ENCODE measurements around the gene CEP290.

Gene CEP290

GRCh38 chr12:88167384-88167783 lies 25.5 kb upstream of the CEP290 start:
- Histone ChIP-seq H3K4me1 (ENCODE audit: control insufficient read depth, insufficient read depth, low read length) (no peaks in the 10 kb centered on the region), H3K27ac (ENCODE audit: extremely low read depth, low read depth, low read length) (no peak overlapping the region), H3K4me3 (ENCODE audit: low read depth, low read length) (no peak overlapping the region), H3K36me3 (ENCODE audit: control insufficient read depth in 2 of 2, insufficient read depth in 1 of 2, low read length in 2 of 2) (peaks cover 34 to 50% of the 10 kb centered on the region in 2 experiments), H3K9me3 (ENCODE audit: control insufficient read depth, insufficient read depth, low read depth, low read length) (no peaks in the 10 kb centered on the region)
- POLR2A ChIA-PET = no interaction called here
- TF ChIP-seq ZBTB21 (tag by site-specific recombination; IDR thresholded peaks at IDR 0.05) (no peak), PBX3 (CRISPR knock-in tag; IDR thresholded peaks at IDR 0.05) (no peak), FEZF1 (tag by site-specific recombination; IDR thresholded peaks at IDR 0.05) (no peak)
- CTCF ChIA-PET = no interaction called here

- POLR2A ChIA-PET = no interaction called here
Measured at GRCh38 chr12:88166179-88166578, 24.3 kb upstream of the CEP290 start.

DNA sequence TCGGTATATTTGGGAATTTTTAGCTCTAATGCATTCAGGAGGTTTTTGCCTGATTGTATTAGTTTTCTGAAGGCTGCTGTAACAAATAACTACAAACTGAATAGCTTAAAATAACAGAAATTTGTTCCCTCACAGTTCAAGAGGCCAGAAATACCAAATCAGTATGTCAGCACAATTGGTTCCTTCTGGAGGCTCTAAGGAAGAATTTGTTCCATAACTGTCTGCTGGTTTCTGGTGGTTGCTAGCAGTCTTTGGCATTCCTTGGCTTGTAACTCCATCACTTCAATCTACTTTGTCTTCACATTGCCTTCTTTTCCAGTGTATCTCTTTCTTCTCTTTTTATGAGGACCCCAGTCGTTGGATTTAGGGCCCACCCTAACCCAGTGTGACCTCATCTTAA lies 21.5 kb upstream of the CEP290 start:
- H3K36me3 ChIP-seq (ENCODE audit: control insufficient read depth in 2 of 2, insufficient read depth in 1 of 2, low read length in 2 of 2) = peaks cover 39% of the 10 kb centered on the region in 2 experiments
- CTCF ChIA-PET = interaction anchor here (1.1 kb wide), 1 partner anchor 415 kb away, joined by 3 read pairs; no protein-coding TSS in a partner anchor
- TF ChIP-seq GLI4 (tag by site-specific recombination; IDR thresholded peaks at IDR 0.05) = no peak
- TF ChIP-seq KLF17 (tag by site-specific recombination; IDR thresholded peaks at IDR 0.05) = no peak
- no peak for TF ChIP-seq ZNF707 (tag by site-specific recombination; IDR thresholded peaks at IDR 0.05)
- TF ChIP-seq ZNF48 (tag by site-specific recombination; IDR thresholded peaks at IDR 0.05) = no peak
- TF ChIP-seq, protein P1, sequence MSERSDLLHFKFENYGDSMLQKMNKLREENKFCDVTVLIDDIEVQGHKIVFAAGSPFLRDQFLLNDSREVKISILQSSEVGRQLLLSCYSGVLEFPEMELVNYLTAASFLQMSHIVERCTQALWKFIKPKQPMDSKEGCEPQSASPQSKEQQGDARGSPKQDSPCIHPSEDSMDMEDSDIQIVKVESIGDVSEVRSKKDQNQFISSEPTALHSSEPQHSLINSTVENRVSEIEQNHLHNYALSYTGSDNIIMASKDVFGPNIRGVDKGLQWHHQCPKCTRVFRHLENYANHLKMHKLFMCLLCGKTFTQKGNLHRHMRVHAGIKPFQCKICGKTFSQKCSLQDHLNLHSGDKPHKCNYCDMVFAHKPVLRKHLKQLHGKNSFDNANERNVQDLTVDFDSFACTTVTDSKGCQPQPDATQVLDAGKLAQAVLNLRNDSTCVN (tag by site-specific recombination; optimal IDR thresholded peaks at IDR 0.05) = no peak
- no peak for TF ChIP-seq ZNF114 (tag by site-specific recombination; IDR thresholded peaks at IDR 0.05)
- no peak for TF ChIP-seq ZBTB17 (tag by site-specific recombination; IDR thresholded peaks at IDR 0.05)
- TF ChIP-seq BCL11B (tag by site-specific recombination; IDR thresholded peaks at IDR 0.05; ENCODE audit: low read depth) = no peak
- TF ChIP-seq ZBTB48 (tag by site-specific recombination; IDR thresholded peaks at IDR 0.05) = no peak
- TF ChIP-seq, protein P2, sequence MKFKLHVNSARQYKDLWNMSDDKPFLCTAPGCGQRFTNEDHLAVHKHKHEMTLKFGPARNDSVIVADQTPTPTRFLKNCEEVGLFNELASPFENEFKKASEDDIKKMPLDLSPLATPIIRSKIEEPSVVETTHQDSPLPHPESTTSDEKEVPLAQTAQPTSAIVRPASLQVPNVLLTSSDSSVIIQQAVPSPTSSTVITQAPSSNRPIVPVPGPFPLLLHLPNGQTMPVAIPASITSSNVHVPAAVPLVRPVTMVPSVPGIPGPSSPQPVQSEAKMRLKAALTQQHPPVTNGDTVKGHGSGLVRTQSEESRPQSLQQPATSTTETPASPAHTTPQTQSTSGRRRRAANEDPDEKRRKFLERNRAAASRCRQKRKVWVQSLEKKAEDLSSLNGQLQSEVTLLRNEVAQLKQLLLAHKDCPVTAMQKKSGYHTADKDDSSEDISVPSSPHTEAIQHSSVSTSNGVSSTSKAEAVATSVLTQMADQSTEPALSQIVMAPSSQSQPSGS (tag by site-specific recombination; IDR thresholded peaks at IDR 0.05; ENCODE audit: low read depth) = no peak
- TF ChIP-seq, protein P3, sequence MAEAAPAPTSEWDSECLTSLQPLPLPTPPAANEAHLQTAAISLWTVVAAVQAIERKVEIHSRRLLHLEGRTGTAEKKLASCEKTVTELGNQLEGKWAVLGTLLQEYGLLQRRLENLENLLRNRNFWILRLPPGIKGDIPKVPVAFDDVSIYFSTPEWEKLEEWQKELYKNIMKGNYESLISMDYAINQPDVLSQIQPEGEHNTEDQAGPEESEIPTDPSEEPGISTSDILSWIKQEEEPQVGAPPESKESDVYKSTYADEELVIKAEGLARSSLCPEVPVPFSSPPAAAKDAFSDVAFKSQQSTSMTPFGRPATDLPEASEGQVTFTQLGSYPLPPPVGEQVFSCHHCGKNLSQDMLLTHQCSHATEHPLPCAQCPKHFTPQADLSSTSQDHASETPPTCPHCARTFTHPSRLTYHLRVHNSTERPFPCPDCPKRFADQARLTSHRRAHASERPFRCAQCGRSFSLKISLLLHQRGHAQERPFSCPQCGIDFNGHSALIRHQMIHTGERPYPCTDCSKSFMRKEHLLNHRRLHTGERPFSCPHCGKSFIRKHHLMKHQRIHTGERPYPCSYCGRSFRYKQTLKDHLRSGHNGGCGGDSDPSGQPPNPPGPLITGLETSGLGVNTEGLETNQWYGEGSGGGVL (tag by site-specific recombination; IDR thresholded peaks at IDR 0.05) = no peak
- TF ChIP-seq ZNF354C (tag by site-specific recombination; IDR thresholded peaks at IDR 0.05; ENCODE audit: borderline replicate concordance, low read depth) = no peak
- TF ChIP-seq ZNF747 (tag by site-specific recombination; IDR thresholded peaks at IDR 0.05) = no peak

More at GRCh38 chr12:88166179-88166578, 24.3 kb upstream of the CEP290 start:
- Histone ChIP-seq H3K4me1 (ENCODE audit: control insufficient read depth, insufficient read depth, low read length) (no peaks in the 10 kb centered on the region), H3K36me3 (ENCODE audit: control insufficient read depth in 2 of 2, insufficient read depth in 1 of 2, low read length in 2 of 2) (peaks cover 35 to 45% of the 10 kb centered on the region in 2 experiments), H3K4me3 (ENCODE audit: low read depth, low read length) (no peak overlapping the region), H3K27ac (ENCODE audit: extremely low read depth, low read depth, low read length) (no peak overlapping the region), H3K9me3 (ENCODE audit: control insufficient read depth, insufficient read depth, low read depth, low read length) (no peaks in the 10 kb centered on the region)
- TF ChIP-seq ZNF214 (tag by site-specific recombination; IDR thresholded peaks at IDR 0.05; ENCODE audit: borderline replicate concordance) (no peak), ZNF112 (tag by site-specific recombination; IDR thresholded peaks at IDR 0.05) (no peak), ZNF558 (tag by site-specific recombination; IDR thresholded peaks at IDR 0.05) (no peak), ZNF785 (tag by site-specific recombination; IDR thresholded peaks at IDR 0.05) (no peak), OVOL3 (tag by site-specific recombination; IDR thresholded peaks at IDR 0.05) (no peak), ZNF10 (tag by site-specific recombination; IDR thresholded peaks at IDR 0.05) (no peak), ZFP69B (tag by site-specific recombination; IDR thresholded peaks at IDR 0.05) (no peak), KLF7 (tag by site-specific recombination; IDR thresholded peaks at IDR 0.05; ENCODE audit: borderline replicate concordance) (no peak), ZSCAN23 (tag by site-specific recombination; IDR thresholded peaks at IDR 0.05) (no peak), ZNF610 (tag by site-specific recombination; IDR thresholded peaks at IDR 0.05; ENCODE audit: borderline replicate concordance) (no peak), ZEB2 (tag by site-specific recombination; IDR thresholded peaks at IDR 0.05) (no peak), BCL11A (tag by site-specific recombination; IDR thresholded peaks at IDR 0.05; ENCODE audit: low read depth) (no peak), ZNF626 (tag by site-specific recombination; IDR thresholded peaks at IDR 0.05) (no peak), ZNF423 (tag by site-specific recombination; IDR thresholded peaks at IDR 0.05) (no peak)
- TF ChIP-seq, protein P4, sequence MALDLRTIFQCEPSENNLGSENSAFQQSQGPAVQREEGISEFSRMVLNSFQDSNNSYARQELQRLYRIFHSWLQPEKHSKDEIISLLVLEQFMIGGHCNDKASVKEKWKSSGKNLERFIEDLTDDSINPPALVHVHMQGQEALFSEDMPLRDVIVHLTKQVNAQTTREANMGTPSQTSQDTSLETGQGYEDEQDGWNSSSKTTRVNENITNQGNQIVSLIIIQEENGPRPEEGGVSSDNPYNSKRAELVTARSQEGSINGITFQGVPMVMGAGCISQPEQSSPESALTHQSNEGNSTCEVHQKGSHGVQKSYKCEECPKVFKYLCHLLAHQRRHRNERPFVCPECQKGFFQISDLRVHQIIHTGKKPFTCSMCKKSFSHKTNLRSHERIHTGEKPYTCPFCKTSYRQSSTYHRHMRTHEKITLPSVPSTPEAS (tag by site-specific recombination; IDR thresholded peaks at IDR 0.05) = no peak
- TF ChIP-seq, protein P5, sequence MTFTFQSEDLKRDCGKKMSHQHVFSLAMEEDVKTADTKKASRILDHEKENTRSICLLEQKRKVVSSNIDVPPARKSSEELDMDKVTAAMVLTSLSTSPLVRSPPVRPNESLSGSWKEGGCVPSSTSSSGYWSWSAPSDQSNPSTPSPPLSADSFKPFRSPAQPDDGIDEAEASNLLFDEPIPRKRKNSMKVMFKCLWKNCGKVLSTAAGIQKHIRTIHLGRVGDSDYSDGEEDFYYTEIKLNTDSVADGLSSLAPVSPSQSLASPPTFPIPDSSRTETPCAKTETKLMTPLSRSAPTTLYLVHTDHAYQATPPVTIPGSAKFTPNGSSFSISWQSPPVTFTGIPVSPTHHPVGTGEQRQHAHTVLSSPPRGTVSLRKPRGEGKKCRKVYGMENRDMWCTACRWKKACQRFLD (tag by site-specific recombination; IDR thresholded peaks at IDR 0.05) = no peak
- CTCF ChIA-PET = no interaction called here

More for the DNA sequence above, 21.5 kb upstream of the CEP290 start:
- POLR2A ChIA-PET = no interaction called here
- no peaks in the 10 kb centered on the region for H3K9me3 ChIP-seq (ENCODE audit: control insufficient read depth, insufficient read depth, low read depth, low read length)
- H3K4me3 ChIP-seq (ENCODE audit: low read depth, low read length) = no peak overlapping the region
- H3K27ac ChIP-seq (ENCODE audit: extremely low read depth, low read depth, low read length) = no peak overlapping the region
- no peaks in the 10 kb centered on the region for H3K4me1 ChIP-seq (ENCODE audit: control insufficient read depth, insufficient read depth, low read length)

Measured in HEK293 (cell line).